HK-2 (cell line): Measurements from ENCODE around the gene NECTIN2.
A peak's percentile ranks its signal among the peaks of the same experiment; 100 is the strongest.
"Not testable (repeated sequence)": the region's sequence is repeated elsewhere in the genome, so short reads cannot be mapped to it uniquely, and the experiment has no call there.

Experiments used
- DNase-seq: peaks from one replicate; pipeline ENCODE4 v3.0.0-alpha.2; 2018; ENCODE audit not compliant: unreplicated experiment

NECTIN2 gene

DNA sequence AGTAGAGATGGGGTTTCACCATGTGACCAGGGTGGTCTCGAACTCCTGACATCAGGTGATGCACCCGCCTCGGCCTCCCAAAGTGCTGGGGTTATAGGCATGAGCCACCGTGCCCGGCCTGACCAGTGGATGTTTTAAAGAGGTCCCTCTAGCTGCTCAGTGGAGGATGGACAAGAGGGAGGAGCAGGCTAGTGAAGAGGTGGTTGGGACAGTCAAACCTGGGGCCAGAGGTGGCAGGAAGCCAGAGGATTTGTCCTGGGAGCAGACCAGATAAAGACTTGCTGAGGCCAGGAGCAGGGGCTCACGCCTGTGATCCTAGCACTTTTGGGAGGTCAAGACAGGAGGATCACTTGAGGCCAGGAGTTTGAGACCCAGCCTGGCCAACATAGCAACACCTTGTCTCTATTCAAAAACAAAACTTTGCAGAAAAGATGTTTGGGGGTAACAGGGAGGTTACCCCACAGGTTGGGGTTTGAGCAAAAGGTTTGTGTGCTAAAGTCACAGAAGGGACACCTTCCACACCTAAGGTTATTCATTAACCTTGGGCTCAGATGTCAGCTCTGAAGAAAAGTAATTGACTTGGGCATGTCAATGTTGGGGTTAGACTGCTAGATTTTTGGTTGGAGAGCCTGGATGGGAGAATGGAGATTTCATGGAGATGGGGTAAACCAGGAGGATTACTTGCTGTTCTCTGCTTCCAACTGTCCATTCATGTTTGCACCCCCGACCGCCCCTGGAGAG, 28.2 kb upstream of the NECTIN2 start:
- no peak for DNase-seq

DNA sequence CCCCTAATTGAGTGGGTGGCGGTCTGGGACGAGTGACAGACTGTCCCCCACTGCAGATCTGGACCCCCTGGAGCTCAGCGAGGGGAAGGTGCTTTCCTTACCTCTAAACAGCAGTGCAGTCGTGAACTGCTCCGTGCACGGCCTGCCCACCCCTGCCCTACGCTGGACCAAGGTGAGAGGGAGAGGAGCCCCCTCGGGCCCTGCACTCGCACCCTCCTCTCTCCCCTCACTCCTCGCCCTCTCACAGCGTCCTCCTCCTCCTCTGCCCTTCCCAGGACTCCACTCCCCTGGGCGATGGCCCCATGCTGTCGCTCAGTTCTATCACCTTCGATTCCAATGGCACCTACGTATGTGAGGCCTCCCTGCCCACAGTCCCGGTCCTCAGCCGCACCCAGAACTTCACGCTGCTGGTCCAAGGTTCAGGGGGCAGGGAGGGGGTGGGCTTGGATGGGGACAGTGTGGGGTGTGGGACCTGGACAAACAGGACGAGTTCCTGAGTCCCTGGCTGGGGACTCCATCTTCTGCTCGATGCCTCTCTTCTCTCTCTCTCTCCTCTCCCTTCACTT, 27.5 kb upstream of the NECTIN2 start:
- no peak for DNase-seq

DNA sequence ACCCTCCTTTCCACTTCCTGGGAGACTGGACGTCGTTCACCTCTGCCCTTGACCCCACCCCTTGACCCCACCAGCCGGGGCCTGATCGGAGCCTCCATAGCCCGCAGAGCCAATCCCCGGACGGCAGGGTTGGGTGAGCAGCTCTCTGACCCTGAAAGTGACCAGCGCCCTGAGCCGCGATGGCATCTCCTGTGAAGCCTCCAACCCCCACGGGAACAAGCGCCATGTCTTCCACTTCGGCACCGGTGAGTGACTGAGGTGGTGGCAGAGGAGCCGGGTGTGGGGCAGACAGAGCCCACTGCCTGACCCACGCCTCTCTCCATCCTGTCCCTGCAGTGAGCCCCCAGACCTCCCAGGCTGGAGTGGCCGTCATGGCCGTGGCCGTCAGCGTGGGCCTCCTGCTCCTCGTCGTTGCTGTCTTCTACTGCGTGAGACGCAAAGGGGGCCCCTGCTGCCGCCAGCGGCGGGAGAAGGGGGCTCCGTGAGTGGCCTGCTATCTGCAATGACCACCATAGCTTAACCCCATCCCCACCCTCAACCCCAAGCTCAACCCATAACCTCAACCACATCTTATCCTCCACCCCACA, 26.8 kb upstream of the NECTIN2 start:
- DNase-seq: no peak

DNA sequence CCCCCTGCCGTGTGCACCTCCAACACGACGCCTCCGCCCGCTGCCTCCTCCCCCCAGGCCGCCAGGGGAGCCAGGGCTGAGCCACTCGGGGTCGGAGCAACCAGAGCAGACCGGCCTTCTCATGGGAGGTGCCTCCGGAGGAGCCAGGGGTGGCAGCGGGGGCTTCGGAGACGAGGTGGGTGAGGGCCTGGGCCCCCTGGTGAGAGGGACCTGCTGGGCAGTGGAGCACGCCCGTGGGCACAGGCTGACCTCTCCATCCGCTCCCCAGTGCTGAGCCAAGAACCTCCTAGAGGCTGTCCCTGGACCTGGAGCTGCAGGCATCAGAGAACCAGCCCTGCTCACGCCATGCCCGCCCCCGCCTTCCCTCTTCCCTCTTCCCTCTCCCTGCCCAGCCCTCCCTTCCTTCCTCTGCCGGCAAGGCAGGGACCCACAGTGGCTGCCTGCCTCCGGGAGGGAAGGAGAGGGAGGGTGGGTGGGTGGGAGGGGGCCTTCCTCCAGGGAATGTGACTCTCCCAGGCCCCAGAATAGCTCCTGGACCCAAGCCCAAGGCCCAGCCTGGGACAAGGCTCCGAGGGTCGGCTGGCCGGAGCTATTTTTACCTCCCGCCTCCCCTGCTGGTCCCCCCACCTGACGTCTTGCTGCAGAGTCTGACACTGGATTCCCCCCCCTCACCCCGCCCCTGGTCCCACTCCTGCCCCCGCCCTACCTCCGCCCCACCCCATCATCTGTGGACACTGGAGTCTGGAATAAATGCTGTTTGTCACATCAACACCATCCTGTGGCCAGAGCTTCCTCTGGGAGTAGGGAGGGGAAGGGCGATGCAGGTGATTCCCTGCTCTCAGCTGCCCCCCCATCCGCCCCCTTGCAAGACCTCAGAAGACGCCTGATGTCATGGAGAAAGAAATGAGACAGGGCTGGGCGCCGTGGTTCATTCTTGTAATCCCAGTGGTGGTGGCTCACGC, 25.2 kb upstream of the NECTIN2 start:
- no peak for DNase-seq

DNA sequence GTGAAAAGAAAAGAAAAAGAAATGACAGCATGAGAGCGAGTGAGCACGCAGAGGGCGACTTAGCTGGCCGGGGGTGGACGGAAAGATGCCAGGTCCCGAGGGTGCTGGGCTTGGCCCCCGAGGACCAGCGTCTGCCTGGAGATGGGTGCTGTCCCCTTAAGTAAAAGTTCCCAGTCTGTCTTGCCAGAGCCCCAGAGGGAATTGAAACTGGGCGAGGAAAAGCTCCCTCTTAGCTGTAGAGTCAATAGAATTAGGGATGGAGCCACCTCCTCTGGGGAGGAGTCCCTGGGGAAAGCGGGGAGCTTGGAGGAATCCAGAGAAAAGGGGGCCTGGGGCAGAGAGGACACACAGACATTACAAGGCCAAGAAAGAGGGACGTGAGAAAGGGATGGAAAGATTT, 23.9 kb upstream of the NECTIN2 start:
- DNase-seq: no peak

DNA sequence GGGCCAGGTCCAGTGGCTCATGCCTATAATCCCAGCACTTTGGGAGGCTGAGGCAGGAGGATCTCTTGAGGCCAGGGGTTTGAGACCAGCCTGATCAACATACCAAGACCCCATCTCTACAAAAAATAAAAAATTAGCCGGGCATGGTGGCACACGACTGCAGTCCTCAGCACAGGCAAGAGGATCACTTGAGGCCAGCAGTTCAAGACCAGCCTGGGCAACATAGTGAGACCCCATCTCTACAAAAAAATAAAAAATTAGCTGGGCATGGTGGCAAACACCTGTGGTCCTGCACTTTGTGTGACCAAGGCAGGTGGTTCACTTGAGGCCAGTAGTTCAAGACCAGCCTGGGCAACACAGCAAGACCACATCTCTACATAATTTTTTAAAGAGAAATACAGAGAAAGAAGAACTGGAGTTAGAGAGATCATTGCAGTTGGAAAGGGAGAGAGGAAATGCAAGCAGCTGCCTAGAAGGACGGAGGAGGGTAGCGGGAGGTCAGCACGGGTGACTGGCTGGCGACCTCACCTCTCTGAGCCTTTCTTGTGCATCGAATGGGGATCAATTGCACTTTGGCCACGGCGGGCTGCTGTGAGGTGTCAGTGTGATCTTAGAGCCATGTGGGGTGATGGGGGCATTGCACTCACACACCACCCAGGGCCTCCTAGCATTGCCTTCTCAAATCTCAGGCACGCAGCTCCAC, 23.3 kb upstream of the NECTIN2 start:
- DNase-seq: no peak

DNA sequence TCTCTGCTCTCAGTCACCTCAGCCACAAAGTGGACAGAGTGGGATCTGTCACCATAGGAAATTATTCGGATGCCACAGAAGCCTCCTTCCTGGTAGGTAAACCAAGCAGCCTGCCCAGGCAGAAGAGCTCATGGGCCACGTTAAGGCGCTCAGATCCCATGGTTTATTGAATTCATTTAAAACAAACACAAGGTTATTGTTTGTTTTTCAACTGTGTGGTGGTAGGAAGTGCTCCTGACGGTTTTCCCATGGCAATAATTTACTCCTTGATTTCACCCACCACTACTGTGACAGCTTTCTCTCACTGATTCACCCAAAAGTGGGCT, 22.8 kb upstream of the NECTIN2 start:
- DNase-seq: no peak

DNA sequence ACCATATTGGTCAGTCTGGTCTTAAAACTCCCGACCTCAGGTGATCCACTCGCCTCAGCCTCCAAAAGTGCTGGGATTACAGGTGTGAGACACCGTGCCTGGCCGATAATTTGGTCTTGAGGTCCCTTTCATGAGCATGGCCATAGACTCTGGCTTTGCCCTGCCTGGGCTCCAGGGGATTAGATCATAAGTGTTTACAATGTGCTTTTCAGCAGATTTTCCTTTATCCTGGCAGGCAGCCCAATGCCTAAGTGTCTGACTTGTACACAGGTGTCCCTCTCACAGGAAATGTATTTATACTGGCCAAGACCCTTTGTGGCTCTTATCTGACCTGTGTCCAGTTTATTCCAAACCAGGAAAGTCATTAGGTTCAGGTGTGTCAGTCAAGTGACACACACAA, 21.3 kb upstream of the NECTIN2 start:
- no peak for DNase-seq

DNA sequence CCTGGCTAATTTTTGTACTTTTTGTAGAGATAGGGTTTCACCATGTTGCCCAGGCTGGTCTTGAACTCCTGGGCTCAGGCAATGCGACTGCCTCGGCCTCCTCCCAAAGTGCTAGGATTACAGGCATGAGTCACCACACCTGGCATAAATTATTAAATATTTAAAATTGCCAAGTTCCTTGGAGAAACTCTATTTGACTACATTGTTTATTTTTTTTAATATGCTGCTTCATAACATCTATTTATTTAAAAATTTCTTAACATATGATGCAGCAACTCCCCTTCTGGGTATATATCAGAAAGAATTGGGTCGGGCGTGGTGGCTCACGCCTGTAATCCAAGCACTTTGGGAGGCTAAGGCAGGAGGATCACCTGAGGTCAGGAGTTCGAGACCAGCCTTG, 13.2 kb upstream of the NECTIN2 start:
- DNase-seq: not testable (repeated sequence)

DNA sequence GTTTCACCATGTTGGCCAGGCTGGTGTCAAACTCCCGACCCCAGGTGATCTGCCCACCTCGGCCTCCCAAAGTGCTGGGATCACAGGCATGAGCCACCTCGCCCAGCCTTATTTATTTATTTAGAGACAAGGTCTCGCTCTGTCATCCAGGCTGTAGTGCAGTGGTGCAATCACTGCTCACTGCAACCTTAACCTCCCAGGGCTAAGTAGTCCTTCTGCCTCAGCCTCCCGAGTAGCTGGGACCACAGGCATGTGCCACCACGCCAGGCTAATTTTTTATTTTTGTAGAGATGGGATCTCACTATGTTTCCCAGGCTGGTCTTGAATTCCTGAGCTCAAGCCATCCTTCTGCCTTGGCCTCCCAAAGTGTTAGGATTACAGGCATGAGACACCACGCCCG, 11.7 kb upstream of the NECTIN2 start:
- DNase-seq: not testable (repeated sequence)

DNA sequence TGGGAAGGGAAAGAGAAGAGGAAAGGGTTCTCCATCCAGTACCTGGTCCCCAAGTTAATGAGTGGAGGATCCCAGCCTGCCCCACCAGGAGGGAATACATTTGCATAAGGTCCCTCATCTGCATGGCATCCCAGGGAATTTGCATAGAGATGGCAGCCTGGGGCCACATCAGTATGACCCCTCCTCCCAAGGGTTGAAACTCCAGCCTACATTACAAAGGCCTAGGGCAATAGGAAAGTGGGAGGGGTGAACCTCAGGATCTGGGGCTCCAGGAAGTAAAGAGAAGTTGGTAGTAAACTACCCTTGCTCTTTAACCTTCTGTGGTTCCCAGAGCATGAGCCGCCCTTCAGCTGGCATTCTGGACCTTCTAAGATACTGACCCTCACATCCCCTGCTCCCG, 6.8 kb upstream of the NECTIN2 start:
- DNase-seq: no peak

DNA sequence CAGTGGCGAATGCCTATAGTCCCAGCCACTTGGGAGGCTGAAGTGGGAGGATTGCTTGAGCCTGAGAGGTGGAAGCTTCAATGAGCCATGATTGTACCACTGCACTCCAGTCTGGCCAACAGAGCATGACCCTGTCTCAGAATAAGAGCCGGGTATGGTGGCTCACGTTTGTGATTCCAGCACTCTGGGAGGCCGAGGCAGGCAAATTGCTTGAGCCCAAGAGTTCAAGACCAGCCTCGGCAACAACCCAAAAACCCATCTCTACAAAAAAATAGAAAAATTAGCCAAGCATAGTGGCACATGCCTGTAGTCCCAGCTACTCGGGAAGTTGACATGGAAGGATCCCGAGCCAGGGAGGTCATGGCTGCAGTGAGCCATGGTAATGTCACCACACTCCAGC, 5.3 kb upstream of the NECTIN2 start:
- no peak for DNase-seq

DNA sequence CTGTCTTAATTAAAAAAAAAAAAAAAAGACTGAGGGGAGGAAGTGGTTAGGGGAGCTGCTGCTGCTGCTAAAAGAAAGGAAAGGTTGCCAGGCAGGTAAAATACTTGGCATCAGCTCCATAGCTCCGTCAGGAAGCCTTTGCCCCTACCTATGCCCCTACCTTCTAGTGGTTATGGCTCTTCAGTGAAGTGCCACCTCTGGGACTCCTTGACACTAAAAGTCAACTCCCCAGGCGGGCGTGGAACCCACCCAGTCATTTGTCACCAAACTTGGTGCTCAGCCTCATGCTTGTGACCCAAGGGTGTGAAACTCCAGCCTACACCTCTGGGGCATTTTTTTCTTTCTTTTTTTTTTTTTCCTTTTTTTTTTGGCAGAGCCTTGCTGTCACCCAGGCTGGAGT, 4.9 kb upstream of the NECTIN2 start:
- no peak for DNase-seq

DNA sequence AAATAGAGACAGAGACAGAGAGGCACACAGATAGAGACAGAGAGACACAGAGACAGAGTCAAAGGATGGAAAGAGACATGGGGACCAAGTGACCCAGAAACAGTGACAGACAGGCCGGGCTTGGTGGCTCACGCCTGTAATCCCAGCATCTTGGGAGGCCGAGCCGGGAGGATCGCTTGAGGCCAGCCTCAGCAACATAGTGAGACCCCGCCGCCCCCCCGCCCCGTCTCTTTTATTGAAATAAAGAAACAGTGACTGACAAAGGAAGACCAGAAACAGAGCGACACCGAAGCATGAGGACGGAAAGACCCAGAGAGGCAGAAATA, 848 bp upstream of the NECTIN2 start:
- DNase-seq: no peak

DNA sequence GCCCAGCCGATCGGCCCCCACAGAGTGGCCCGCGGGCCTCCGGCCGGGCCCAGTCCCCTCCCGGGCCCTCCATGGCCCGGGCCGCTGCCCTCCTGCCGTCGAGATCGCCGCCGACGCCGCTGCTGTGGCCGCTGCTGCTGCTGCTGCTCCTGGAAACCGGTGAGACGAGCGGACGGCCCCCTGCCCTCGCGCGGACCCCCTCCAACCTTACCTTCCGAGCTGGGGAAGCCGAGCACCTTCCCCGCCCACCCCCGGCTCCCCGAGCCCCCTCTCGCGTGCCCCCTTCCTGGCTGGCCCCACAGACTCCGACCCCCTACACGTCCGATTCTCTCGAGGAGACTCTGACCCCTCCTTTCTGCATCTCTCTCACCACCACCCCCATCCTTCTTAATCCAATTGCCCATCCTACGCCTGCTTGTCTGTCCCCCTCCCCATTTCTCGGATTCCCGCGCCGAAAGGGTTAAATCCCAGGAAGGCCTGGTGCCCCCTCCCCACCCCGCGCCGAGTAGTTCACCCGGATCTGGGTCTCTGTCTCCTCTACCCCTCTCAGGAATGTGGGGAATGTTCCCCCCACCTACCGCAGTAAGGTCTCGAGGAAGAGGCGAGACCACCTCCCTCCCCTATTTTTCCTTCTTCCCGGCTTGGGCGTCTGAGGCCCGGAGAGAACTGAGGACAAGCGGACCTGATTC, 502 bp downstream of the NECTIN2 start:
- peak; percentile 29 for DNase-seq

DNA sequence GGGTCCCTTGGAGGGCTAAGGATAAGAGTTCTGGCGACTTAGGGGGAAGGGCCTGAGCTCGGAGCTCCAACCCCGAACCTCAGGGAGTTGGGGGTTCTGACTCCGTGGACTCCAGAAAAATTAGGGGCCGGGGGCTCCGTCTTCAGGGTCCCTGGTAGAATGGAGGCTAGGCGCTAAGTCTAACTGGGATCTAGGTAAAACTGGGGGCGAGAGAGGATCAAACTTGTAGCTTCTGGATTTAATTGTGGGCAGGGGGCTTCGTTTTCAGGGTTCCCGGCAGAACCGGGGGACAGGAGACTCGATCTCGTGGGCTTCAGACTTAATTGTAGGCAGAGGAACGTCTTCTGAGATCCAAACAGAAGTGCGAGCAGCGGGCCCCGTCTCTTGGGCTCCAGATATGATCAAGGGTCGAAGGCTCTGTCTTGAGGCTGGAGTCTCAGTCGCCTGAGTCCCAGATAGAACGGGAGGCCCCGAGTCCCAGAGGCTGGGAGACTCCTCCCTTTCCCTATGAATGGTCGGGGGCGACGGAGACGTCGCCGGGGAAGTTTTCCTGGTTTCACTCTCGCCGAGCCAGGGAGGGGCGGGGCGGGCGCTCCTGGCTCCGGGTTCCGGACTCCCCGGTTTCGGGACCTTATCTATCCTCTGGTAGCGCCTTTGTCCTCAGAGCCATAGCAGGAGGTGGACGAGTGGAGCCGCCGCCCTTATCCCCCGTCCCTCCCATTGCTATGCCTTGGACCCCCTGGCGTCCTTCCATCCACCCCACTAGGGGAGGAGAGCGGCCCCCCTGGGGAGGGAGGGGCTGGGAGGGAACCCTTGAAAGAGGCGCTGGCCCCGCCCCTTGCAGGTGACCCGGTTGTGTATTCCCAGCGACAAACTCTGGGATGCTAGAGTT, 1.3 kb downstream of the NECTIN2 start:
- no peak for DNase-seq

DNA sequence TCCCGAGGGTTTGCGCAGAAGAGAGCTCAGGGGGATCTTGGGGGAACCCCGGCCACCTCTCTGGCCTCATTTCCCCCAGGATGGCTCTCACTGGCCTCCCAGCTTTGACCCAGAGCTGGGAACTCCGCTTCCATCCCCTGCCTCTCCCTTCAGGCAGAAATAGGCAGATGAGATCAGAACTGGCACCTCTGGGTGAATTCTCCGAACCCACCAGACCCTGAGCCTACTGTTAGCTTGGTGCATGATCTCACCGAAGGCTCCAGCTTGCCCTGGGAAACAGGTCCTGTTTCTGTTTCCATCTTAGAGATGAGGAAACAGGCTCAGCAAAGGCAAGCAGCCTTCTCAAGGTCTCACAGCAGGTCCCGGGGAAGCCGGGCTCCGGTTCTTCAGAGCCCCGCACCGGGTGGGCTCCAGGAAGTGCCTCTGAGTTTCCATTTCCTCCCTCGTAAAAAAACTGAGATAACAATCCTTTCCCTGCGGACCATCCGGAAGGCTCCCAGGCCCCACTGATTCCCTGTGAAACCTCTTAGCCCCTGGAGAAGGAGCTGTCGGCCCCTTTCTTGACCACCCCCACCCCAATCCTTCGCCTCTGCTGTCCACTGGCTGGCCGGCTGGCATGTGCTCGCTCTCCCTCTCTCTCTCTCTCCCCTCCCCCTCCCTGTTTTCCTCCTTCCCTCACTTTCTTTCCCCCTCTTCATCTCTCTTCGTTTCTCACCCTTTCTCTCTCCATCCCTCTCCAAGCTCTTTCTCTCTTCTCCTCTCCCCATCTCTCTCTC, 2.1 kb downstream of the NECTIN2 start:
- no peak for DNase-seq

DNA sequence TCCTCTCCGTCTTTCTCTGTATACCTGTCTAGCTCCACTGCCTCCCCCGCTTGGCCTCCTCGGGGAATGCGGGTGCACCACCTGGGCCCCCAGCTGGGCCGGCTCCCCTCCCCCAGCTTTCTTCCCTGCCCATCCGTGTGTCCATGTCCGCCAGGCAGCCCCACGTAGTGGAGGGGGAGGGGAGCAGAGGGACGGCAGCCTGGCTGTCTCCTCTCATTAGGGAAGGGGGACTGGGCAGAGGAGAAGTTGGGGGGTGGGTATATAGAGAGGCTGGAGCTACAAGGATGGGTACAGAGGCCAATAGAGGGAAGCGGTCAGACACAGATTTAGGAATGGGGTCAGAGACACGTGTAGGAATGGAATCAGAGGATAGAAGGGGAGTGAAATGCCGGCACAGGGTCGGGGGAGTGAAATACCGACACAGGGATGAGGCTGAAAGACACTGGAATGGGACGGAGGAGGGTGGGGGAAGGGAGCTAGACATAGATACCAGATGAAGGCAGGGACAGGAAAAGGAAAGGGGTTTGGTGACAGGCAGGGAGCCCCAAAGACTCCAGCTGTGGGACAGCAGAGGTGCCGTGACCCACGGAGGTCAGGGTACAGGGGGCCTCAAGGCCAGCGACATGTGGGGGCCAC, 2.8 kb downstream of the NECTIN2 start:
- DNase-seq: no peak

DNA sequence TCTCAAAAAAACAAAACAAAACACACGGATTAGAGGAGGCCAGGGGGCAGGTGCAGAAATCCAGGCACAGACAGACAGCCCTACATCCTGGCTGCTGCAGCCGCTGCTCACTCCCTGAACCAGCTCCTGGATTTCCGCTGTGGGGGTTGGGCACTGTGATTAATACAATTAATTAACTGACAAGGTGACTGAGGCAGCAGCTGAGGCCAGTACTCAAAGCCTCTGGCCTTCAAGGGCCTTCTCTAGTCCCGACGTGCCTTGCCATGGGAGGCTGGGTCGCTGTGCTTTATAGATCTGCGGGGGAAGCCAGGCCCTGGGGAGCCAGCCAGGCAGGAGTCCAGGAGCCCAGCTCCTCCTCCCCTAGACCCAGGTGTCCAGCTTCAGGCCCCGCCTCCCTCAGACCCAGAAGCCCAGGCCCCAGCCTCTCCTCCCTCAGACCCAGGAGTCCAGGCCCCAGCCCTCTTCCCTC, 4.6 kb downstream of the NECTIN2 start:
- no peak for DNase-seq
